CD4-positive, alpha-beta T cell (primary cell): Measurements from ENCODE around the gene RSPRY1. TPM values are rescaled to one million over a fixed set of nuclear protein-coding genes. Genes with fewer than 3 reads are reported as not detected.

ENCODE experiments used
- ATAC-seq: fragments of 200-7000 bp; cut with Tn5 transposase; one replicate; pipeline ENCODE4 v1.10.0; 2022; ENCODE audit warnings: mild to moderate bottlenecking; ENCODE audit not compliant: poor library complexity
- CTCF ChIA-PET: fragments of 350-600 bp; sonication (Branson Sonifier 250); formaldehyde crosslinking; loops from one replicate; lab custom pipeline; 2021; ENCODE audit warnings: antibody characterized with exemption, inconsistent platforms; lab: Charles Lee
- POLR2A ChIA-PET: fragments of 350-600 bp; sonication (Branson Sonifier 250); formaldehyde crosslinking; loops from one replicate; lab custom pipeline; 2021; ENCODE audit warnings: antibody characterized with exemption, inconsistent platforms; lab: Charles Lee
- DNase-seq, 14 experiments: peaks; one replicate each; pipeline ENCODE4 v3.0.0-alpha.2; 2013 to 2020; ENCODE audit warnings: mixed read lengths in 2 of 14
- H3K27ac ChIP-seq, 2 donors: one replicate each; pipeline versions ENCODE4 v1.5.1 to v1.7.0; 2013; ENCODE audit warnings: low read length in 2 of 2, low read depth in 1 of 2, mild to moderate bottlenecking in 1 of 2
- H3K27me3 ChIP-seq, 2 experiments: 1 replicate in 1 of 2; 2 replicates in 1 of 2; pipeline versions ENCODE4 v1.6.1 to v1.7.0; 2013; ENCODE audit warnings: low read length in 2 of 2, control low read depth in 1 of 2, mild to moderate bottlenecking in 1 of 2, moderate library complexity in 1 of 2; ENCODE audit not compliant: insufficient read depth in 2 of 2, control insufficient read depth in 1 of 2
- H3K36me3 ChIP-seq: one replicate; pipeline ENCODE4 v1.6.1; 2013; ENCODE audit warnings: low read length, control low read depth; ENCODE audit not compliant: insufficient read depth
- H3K4me1 ChIP-seq: one replicate; pipeline ENCODE4 v1.6.1; 2013; ENCODE audit warnings: low read length, control low read depth; ENCODE audit not compliant: insufficient read depth
- H3K4me3 ChIP-seq: one replicate; pipeline ENCODE4 v1.5.1; 2013; ENCODE audit warnings: mild to moderate bottlenecking, low read length, moderate library complexity
- H3K9me3 ChIP-seq, 2 experiments: 1 replicate in 1 of 2; 2 replicates in 1 of 2; pipeline versions ENCODE4 v1.6.1 to v1.7.0; 2013; ENCODE audit warnings: low read length in 2 of 2, mild to moderate bottlenecking in 2 of 2, control low read depth in 1 of 2, moderate library complexity in 1 of 2; ENCODE audit not compliant: control insufficient read depth in 1 of 2, insufficient read depth in 1 of 2
- H3K27ac Mint-ChIP-seq: one replicate; pipeline ENCODE4 v1.8.0; 2020; ENCODE audit warnings: mixed read lengths
- H3K27me3 Mint-ChIP-seq: one replicate; pipeline ENCODE4 v1.8.0; 2021; ENCODE audit warnings: mixed read lengths
- H3K36me3 Mint-ChIP-seq: one replicate; pipeline ENCODE4 v1.8.0; 2021; ENCODE audit warnings: low read depth, mixed read lengths
- H3K4me1 Mint-ChIP-seq: one replicate; pipeline ENCODE4 v1.8.0; 2021; ENCODE audit warnings: low read depth, mixed read lengths
- H3K4me3 Mint-ChIP-seq: one replicate; pipeline ENCODE4 v1.8.0; 2020; ENCODE audit warnings: mild to moderate bottlenecking, mixed read lengths
- H3K9me3 Mint-ChIP-seq: one replicate; pipeline ENCODE4 v1.8.0; 2020; ENCODE audit warnings: mixed read lengths
- intact Hi-C, 2 experiments: fragments of 100-400 bp; cut with DNase I in 1 of 2; cut with micrococcal nuclease in 1 of 2; formaldehyde crosslinking; loops; one replicate each; pipeline versions ENCODE4 v1.15.1 to v1.9.0; 2023 to 2025; cut with DNase I, micrococcal nuclease
- total RNA-seq, 174 experiments: library from RNA in 2 of 174; stranded (reverse) in 2 of 174; gene quantifications; one replicate each; pipeline ENCODE4 v1.2.3 and lab custom pipeline; 2021 to 2026
- TF ChIP-seq, protein P1 (sequence below): fragments of 200-600 bp; IDR thresholded peaks from one replicate; pipeline ENCODE4 v1.8.0; 2022; ENCODE audit warnings: antibody characterized with exemption, mild to moderate bottlenecking

The RSPRY1 gene
- total RNA-seq, 2 experiments from 2014 or later, result 19.9 to 21.3 TPM

DNA sequence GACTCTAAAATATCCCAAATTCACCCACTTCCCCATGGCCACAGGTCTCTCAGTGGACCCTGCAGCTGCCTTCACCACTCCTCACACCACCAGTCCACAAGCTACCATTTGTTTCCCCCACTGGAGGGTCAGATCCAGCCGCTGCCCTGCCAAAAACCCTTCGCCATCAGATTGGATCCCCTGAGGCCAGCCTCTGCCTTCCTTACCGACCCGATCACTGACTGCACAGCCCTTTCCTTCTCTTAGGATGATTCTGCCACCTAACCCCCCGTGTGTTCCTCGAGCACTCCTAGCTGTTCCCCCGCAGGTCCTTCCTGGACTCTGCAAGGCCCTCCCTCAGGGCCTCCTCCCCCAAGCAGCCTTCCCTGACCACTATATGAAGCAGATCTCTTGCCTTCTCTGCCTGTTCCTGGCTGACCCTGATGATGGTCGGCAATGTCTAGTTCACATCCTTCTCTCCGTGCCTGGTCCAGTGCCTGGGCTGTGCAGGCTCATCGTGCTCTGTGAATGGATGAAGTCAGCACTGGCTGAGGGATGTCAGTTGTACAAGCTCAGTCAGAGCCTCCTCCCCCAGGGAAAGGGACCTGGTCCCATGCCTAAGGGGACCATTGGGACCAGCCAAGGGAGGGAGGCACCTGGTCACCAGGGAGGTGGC is 47.7 kb upstream of the RSPRY1 start:
- DNase-seq, result no peak
- intact Hi-C loops, result no loop called here
- no peak overlapping the region for H3K4me3 Mint-ChIP-seq

DNA sequence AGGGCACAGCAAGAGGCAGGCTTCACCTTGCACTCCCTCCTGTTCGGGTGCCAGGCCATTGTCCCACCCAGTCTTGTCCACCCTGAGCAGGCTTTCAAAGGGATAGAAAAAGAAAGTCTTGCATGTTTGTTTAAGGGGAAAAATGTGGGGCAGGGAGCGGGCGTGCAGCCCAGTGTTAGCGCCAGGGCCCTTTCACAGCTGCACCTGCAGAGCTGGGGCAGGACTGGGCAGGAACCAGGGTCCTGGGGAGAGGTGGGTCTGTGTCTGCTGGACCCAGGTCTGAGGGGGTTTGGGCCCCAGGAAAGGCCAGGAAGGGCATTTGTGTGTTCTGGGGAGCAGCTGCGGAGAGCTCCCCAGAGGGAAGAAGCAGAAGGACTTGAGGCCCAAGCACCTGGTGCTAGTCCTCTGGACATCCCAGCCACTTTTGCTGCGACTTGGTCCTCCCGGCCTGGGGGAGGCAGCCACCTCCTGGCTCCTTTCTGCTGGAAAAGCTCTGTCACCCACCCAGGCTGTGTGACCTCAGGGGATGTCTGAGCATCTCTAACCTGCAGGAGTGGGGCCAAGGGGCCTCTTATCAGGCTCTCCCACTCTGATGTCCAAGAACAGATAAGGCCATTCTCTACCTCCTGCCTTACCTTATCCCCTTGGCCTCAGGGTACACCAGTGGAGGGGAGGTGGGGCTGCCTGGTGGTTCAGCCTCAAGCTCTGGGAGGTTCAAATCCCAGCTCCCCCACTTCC is 45.0 kb upstream of the RSPRY1 start:
- Mint-ChIP-seq H3K27me3 (no peaks in the 10 kb centered on the region), H3K4me1 (peaks cover 65% of the 10 kb centered on the region), H3K9me3 (no peaks in the 10 kb centered on the region), H3K4me3 (peak overlapping the region; percentile 54), H3K27ac (peak overlapping the region; percentile 90), H3K36me3 (no peaks in the 10 kb centered on the region)
- Histone ChIP-seq H3K27ac (no peak overlapping the region), H3K4me1 (peaks cover 63% of the 10 kb centered on the region), H3K36me3 (no peaks in the 10 kb centered on the region), H3K9me3 (no peaks in the 10 kb centered on the region), H3K4me3 (no peak overlapping the region), H3K27me3 (no peaks in the 10 kb centered on the region)
- ATAC-seq, result no peak
- ChIA-PET POLR2A (interaction anchor here (1.6 to 2.3 kb wide), 3 partner anchors 11 to 18 kb away, joined by 5 to 9 read pairs (median 7); no protein-coding TSS in a partner anchor), CTCF (interaction anchor here (1.0 kb wide), 1 partner anchor 21 kb away, joined by 3 read pairs; no protein-coding TSS in a partner anchor)
- peak in 1 of 14 experiments; percentile 1 for DNase-seq
- TF ChIP-seq, protein P1, sequence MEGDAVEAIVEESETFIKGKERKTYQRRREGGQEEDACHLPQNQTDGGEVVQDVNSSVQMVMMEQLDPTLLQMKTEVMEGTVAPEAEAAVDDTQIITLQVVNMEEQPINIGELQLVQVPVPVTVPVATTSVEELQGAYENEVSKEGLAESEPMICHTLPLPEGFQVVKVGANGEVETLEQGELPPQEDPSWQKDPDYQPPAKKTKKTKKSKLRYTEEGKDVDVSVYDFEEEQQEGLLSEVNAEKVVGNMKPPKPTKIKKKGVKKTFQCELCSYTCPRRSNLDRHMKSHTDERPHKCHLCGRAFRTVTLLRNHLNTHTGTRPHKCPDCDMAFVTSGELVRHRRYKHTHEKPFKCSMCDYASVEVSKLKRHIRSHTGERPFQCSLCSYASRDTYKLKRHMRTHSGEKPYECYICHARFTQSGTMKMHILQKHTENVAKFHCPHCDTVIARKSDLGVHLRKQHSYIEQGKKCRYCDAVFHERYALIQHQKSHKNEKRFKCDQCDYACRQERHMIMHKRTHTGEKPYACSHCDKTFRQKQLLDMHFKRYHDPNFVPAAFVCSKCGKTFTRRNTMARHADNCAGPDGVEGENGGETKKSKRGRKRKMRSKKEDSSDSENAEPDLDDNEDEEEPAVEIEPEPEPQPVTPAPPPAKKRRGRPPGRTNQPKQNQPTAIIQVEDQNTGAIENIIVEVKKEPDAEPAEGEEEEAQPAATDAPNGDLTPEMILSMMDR, result no peak
- intact Hi-C loops, result loop anchor here in 1 of 2 experiments (5.0 kb wide), 1 partner anchor 104 kb away; no protein-coding TSS in a partner anchor

More for the DNA sequence above, 47.7 kb upstream of the RSPRY1 start:
- TF ChIP-seq, protein P1, result no peak
- Mint-ChIP-seq H3K4me1 (peaks cover 76% of the 10 kb centered on the region), H3K27ac (peak overlapping the region; percentile 88), H3K9me3 (no peaks in the 10 kb centered on the region), H3K36me3 (no peaks in the 10 kb centered on the region), H3K27me3 (no peaks in the 10 kb centered on the region)
- Histone ChIP-seq H3K4me1 (peaks cover 75% of the 10 kb centered on the region), H3K9me3 (no peaks in the 10 kb centered on the region), H3K36me3 (no peaks in the 10 kb centered on the region), H3K27ac (no peak overlapping the region), H3K4me3 (no peak overlapping the region), H3K27me3 (no peaks in the 10 kb centered on the region)
- no peak for ATAC-seq
- ChIA-PET CTCF (no interaction called here), POLR2A (no interaction called here)

DNA sequence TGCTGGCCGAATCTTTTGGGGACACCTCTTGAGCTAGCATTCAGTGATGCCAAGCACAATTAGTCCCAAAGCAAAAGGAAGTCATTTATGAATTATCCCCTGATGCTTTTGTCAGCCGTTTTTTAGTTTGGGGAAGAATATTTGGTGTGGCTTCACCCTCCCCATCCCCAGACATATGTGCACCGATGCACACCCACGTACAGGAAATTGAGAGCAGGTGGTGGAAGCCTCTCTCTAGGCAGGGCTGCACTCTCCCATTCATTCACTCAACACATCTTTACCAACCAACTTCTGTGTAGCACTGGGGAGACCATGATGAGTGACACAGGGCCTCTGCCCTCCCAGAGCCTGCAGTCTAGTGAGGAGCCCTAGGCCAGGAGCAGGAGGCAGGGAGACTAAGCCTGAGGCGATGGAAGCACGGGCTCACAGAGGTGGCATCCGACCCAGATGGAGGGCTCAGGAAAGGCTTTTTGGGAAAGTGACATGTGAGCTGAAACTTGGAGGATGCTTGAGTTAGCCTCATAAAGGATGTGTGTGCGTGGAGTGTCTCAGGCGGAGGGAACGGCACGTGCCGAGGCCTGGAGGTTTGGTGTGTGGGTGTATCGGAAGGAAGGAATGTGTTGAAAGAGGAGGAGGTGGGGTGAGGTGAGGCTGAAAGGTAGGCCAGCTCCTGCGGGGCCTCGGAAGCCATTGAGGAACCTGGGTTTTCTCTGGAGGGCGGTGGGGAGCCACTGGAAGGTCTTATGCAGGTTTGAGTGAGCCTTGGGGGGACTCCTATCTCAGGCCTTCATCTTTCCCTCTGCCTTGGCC is 44.1 kb upstream of the RSPRY1 start:
- Histone ChIP-seq H3K9me3 (no peaks in the 10 kb centered on the region), H3K27ac (peak overlapping the region; percentile 51 to 68), H3K4me3 (no peak overlapping the region), H3K36me3 (no peaks in the 10 kb centered on the region), H3K27me3 (no peaks in the 10 kb centered on the region), H3K4me1 (peaks cover 60% of the 10 kb centered on the region)
- intact Hi-C loops, result loop anchor here in 1 of 2 experiments (5.0 kb wide), 1 partner anchor 105 kb away; no protein-coding TSS in a partner anchor
- TF ChIP-seq, protein P1, result no peak
- ATAC-seq, result peak; percentile 92
- Mint-ChIP-seq H3K4me1 (peaks cover 63% of the 10 kb centered on the region), H3K27me3 (no peaks in the 10 kb centered on the region), H3K4me3 (peak overlapping the region; percentile 54), H3K9me3 (no peaks in the 10 kb centered on the region), H3K27ac (peak overlapping the region; percentile 90), H3K36me3 (no peaks in the 10 kb centered on the region)
- ChIA-PET CTCF (interaction anchor here (1.0 to 1.4 kb wide), 2 partner anchors 14 to 22 kb away, joined by 3 to 4 read pairs; no protein-coding TSS in a partner anchor), POLR2A (interaction anchor here (0.7 to 2.3 kb wide), 6 partner anchors 10 to 49 kb away, joined by 3 to 9 read pairs (median 4); no protein-coding TSS in a partner anchor)
- peak in 7 of 14 experiments; percentile 21 to 54 (median 29) for DNase-seq
